H1 (cell line): ENCODE data around the gene HNF1A. TPM values are rescaled to one million over a fixed set of nuclear protein-coding genes. Genes with fewer than 3 reads are reported as not detected.

ENCODE experiments used
- CTCF ChIA-PET: fragments of 300-600 bp; sonication (Branson Sonifier 250); formaldehyde crosslinking; loops from one replicate; lab custom pipeline; 2021; ENCODE audit not compliant: partially characterized antibody; lab: Charles Lee
- POLR2A ChIA-PET: fragments of 300-600 bp; sonication (Branson Sonifier 250); formaldehyde crosslinking; loops from one replicate; lab custom pipeline; 2021; ENCODE audit warnings: inconsistent platforms; ENCODE audit not compliant: partially characterized antibody; lab: Charles Lee
- DNase-seq, 2 experiments: peaks; one replicate each; pipeline versions ENCODE4 v3.0.0 to v3.0.0-alpha.2; 2010 to 2022; ENCODE audit warnings: low spot score in 2 of 2, low read depth in 1 of 2, mixed read lengths in 1 of 2
- FAIRE-seq: peaks from 2 replicates; lab custom pipeline; 2011; peaks lifted over from hg19 to GRCh38; lab: Jason Lieb, UNC
- H2AFZ ChIP-seq: 2 replicates; pipeline ENCODE4 v1.8.1; 2012; ENCODE audit warnings: low read length, inconsistent platforms
- H2AK5ac ChIP-seq: 2 replicates; pipeline ENCODE4 v1.6.1; 2013; ENCODE audit warnings: low read depth, low read length
- H2BK120ac ChIP-seq: replicated peaks from 2 replicates; pipeline ENCODE3; 2013; ENCODE audit warnings: low read depth, low read length, inconsistent platforms
- H2BK12ac ChIP-seq: 2 replicates; pipeline ENCODE4 v1.6.1; 2013; ENCODE audit warnings: low read depth, low read length
- H2BK15ac ChIP-seq: 2 replicates; pipeline ENCODE4 v1.6.1; 2013; ENCODE audit warnings: low read length
- H2BK20ac ChIP-seq: 2 replicates; pipeline ENCODE4 v1.6.1; 2013; ENCODE audit warnings: low read length
- H2BK5ac ChIP-seq: 2 replicates; pipeline ENCODE4 v1.6.1; 2013; ENCODE audit warnings: low read depth, low read length
- H3K14ac ChIP-seq: 2 replicates; pipeline ENCODE4 v1.6.1; 2013; ENCODE audit warnings: inconsistent platforms; ENCODE audit not compliant: insufficient read length
- H3K18ac ChIP-seq: 2 replicates; pipeline ENCODE4 v1.6.1; 2013; ENCODE audit warnings: low read length; ENCODE audit errors: extremely low read depth
- H3K23ac ChIP-seq: 2 replicates; pipeline ENCODE4 v1.6.1; 2013; ENCODE audit warnings: inconsistent platforms; ENCODE audit not compliant: insufficient read length
- H3K23me2 ChIP-seq: 2 replicates; pipeline ENCODE4 v1.6.1; 2013; ENCODE audit warnings: low read depth, low read length
- H3K27ac ChIP-seq: 2 replicates; pipeline ENCODE4 v1.6.1; 2011; ENCODE audit warnings: low read depth, low read length, inconsistent platforms
- H3K27me3 ChIP-seq, 4 experiments: replicated peaks in 1 of 4; 1 replicate in 1 of 4; 2 replicates in 3 of 4; pipeline versions ENCODE4 v1.6.1 to v1.8.1; 2011 to 2013; ENCODE audit warnings: low read length in 3 of 4, mild to moderate bottlenecking in 3 of 4, inconsistent platforms in 2 of 4, mixed read lengths in 2 of 4, moderate library complexity in 1 of 4; ENCODE audit not compliant: control insufficient read depth in 3 of 4, insufficient read depth in 3 of 4; ENCODE audit errors: extremely low read depth in 1 of 4
- H3K36me3 ChIP-seq, 4 experiments: 2 replicates each; pipeline versions ENCODE4 v1.6.1 to v1.8.1; 2011 to 2013; ENCODE audit warnings: mild to moderate bottlenecking in 4 of 4, low read length in 3 of 4, moderate library complexity in 2 of 4, control low read depth in 1 of 4, inconsistent platforms in 1 of 4; ENCODE audit not compliant: insufficient read depth in 4 of 4, control insufficient read depth in 2 of 4
- H3K4ac ChIP-seq: replicated peaks from 2 replicates; pipeline ENCODE3; 2013; ENCODE audit warnings: low read length, low read depth, mixed read lengths, inconsistent platforms; ENCODE audit not compliant: insufficient read length
- H3K4me1 ChIP-seq, 4 experiments: replicated peaks in 1 of 4; 1 replicate in 1 of 4; 2 replicates in 3 of 4; pipeline versions ENCODE4 v1.6.1 to v1.8.1; 2011 to 2013; ENCODE audit warnings: low read length in 3 of 4, inconsistent platforms in 2 of 4, mixed read lengths in 1 of 4; ENCODE audit not compliant: insufficient read depth in 4 of 4, control insufficient read depth in 3 of 4
- H3K4me2 ChIP-seq, 2 experiments: 2 replicates each; pipeline versions ENCODE4 v1.6.1 to v1.8.1; 2011 to 2013; ENCODE audit warnings: low read depth in 2 of 2, low read length in 2 of 2, control low read depth in 1 of 2, inconsistent platforms in 1 of 2, mild to moderate bottlenecking in 1 of 2; ENCODE audit not compliant: insufficient read depth in 1 of 2
- H3K4me3 ChIP-seq, 4 experiments: fragments of 200-600, 300-600 bp in 1 of 4; sonication (generic), shearing (Covaris generic), sonication (Bioruptor Twin) in 1 of 4; 2 replicates each; pipeline versions ENCODE4 v1.5.1 to v1.8.1; 2011 to 2016; ENCODE audit warnings: low read length in 4 of 4, low read depth in 3 of 4, control low read depth in 2 of 4, inconsistent platforms in 2 of 4, mild to moderate bottlenecking in 2 of 4, mixed read lengths in 1 of 4, moderate library complexity in 1 of 4; ENCODE audit not compliant: insufficient read depth in 2 of 4; ENCODE audit errors: extremely low read depth in 1 of 4
- H3K56ac ChIP-seq: replicated peaks from 2 replicates; pipeline ENCODE3; 2013; ENCODE audit warnings: low read depth, mild to moderate bottlenecking, mixed read lengths, low read length, inconsistent platforms; ENCODE audit not compliant: insufficient read length
- H3K79me1 ChIP-seq: 2 replicates; pipeline ENCODE4 v1.6.1; 2013; ENCODE audit warnings: low read depth, low read length, control low read depth
- H3K79me2 ChIP-seq, 2 experiments: 2 replicates each; pipeline versions ENCODE4 v1.6.1 to v1.8.1; 2012 to 2013; ENCODE audit warnings: low read length in 2 of 2, mild to moderate bottlenecking in 2 of 2, inconsistent platforms in 1 of 2; ENCODE audit not compliant: insufficient read depth in 2 of 2, control insufficient read depth in 1 of 2
- H3K9ac ChIP-seq, 4 experiments: replicated peaks in 1 of 4; 1 replicate in 1 of 4; 2 replicates in 3 of 4; pipeline versions ENCODE4 v1.6.1 to v1.8.1; 2011 to 2013; ENCODE audit warnings: low read depth in 3 of 4, low read length in 3 of 4, control low read depth in 2 of 4, mild to moderate bottlenecking in 2 of 4, moderate library complexity in 2 of 4, inconsistent platforms in 1 of 4; ENCODE audit errors: extremely low read depth in 1 of 4
- H3K9me3 ChIP-seq, 2 experiments: 2 replicates each; pipeline versions ENCODE4 v1.6.1 to v1.8.1; 2012 to 2013; ENCODE audit warnings: mild to moderate bottlenecking in 2 of 2, moderate library complexity in 2 of 2, control low read depth in 1 of 2, inconsistent platforms in 1 of 2, low read depth in 1 of 2, low read length in 1 of 2, mixed read lengths in 1 of 2; ENCODE audit not compliant: insufficient read depth in 2 of 2
- H4K20me1 ChIP-seq, 2 experiments: replicated peaks in 1 of 2; 2 replicates each; pipeline versions ENCODE3 to v1.8.1; 2011 to 2013; ENCODE audit warnings: inconsistent platforms in 2 of 2, low read length in 2 of 2, mild to moderate bottlenecking in 1 of 2; ENCODE audit not compliant: insufficient read depth in 2 of 2, control insufficient read depth in 1 of 2
- H4K5ac ChIP-seq: 2 replicates; pipeline ENCODE4 v1.6.1; 2013; ENCODE audit warnings: low read length, low read depth, mixed read lengths, inconsistent platforms; ENCODE audit not compliant: insufficient read length
- H4K8ac ChIP-seq: 2 replicates; pipeline ENCODE4 v1.8.0; 2013; ENCODE audit warnings: mild to moderate bottlenecking, moderate library complexity, low read length, inconsistent platforms; ENCODE audit not compliant: insufficient read depth; ENCODE audit errors: extremely low read depth
- H4K91ac ChIP-seq: replicated peaks from 2 replicates; pipeline ENCODE3; 2013; ENCODE audit warnings: low read length, mixed read lengths, inconsistent platforms; ENCODE audit not compliant: insufficient read length
- CHD2 ChIP-seq: IDR thresholded peaks from 2 replicates; pipeline ENCODE4 v1.6.1; 2012; ENCODE audit warnings: low read length, improper control_type of control experiment
- CTBP2 ChIP-seq: IDR thresholded peaks from 2 replicates; pipeline ENCODE4 v1.7.0; 2011; ENCODE audit warnings: borderline replicate concordance, mild to moderate bottlenecking, moderate library complexity, mixed read lengths, low read length; ENCODE audit not compliant: insufficient read depth, insufficient read length
- PHF8 ChIP-seq: fragments of 200-600 bp; sonication (generic); conservative IDR thresholded peaks from 2 replicates; pipeline ENCODE4 v1.7.1; 2012; ENCODE audit warnings: low read depth, mild to moderate bottlenecking, inconsistent platforms, low read length, moderate library complexity
- POU5F1 ChIP-seq: IDR thresholded peaks from 2 replicates; pipeline ENCODE4 v1.6.1; 2011; ENCODE audit warnings: low read depth, mild to moderate bottlenecking, low read length, moderate library complexity
- SIRT6 ChIP-seq: IDR thresholded peaks from one replicate; pipeline ENCODE4 v1.7.1; 2012; ENCODE audit warnings: low read length, inconsistent platforms
- TBP ChIP-seq: IDR thresholded peaks from 2 replicates; pipeline ENCODE4 v1.6.1; 2011; ENCODE audit warnings: low read depth, low read length, improper control_type of control experiment
- WGBS, 2 experiments: shearing (Covaris generic) in 1 of 2; methylation state at CpG; one replicate each; pipeline versions ENCODE4 v1.1.6 to v1.1.7; 2013 to 2015; ENCODE audit warnings: low lambda C conversion rate in 2 of 2, mixed read lengths in 2 of 2, inconsistent platforms in 1 of 2, low coverage in 1 of 2, missing lambda C conversion rate in 1 of 2; ENCODE audit not compliant: insufficient replicate concordance in 2 of 2, insufficient coverage in 1 of 2, insufficient read length in 1 of 2; ENCODE audit errors: extremely low coverage in 1 of 2, missing lambda C conversion rate in 1 of 2; 5-methylcytosine and 5-hydroxymethylcytosine counted together
- polyA plus RNA-seq, 7 experiments: library from polyadenylated mRNA; depleted of rRNA in 3 of 7; stranded (reverse) in 5 of 7; unstranded in 2 of 7; fragments of >200 nt in 5 of 7; fragments of 200-250 nt in 2 of 7; gene quantifications; 1 replicate in 5 of 7; 2 replicates in 1 of 7; 4 replicates in 1 of 7; pipeline versions ENCODE4 v1.2.1 to v1.2.3, GENCODE V29; 2011 to 2013; ENCODE audit warnings: missing spikeins in 2 of 7, mixed read lengths in 2 of 7
- total RNA-seq: library from RNA; stranded (reverse); fragmentation: NEBNext Ultra II Directional; extraction: Animal tissue kit (Norgen Biotek cat#: 25700); gene quantifications from 2 replicates; pipeline ENCODE4 v1.2.1, GENCODE V29; 2021
- TF ChIP-seq, protein P1 (sequence below): IDR thresholded peaks from 2 replicates; pipeline ENCODE4 v1.6.1; 2012; ENCODE audit warnings: low read length, inconsistent platforms

Gene HNF1A
- total and polyA plus RNA-seq, 2 of the 8 experiments (the other 6 are each of a cell fraction or from before 2014, with no cell fraction given) = not detected

GRCh38 chr12:121010860-121011259 lies 32.5 kb downstream of the HNF1A start:
- peaks cover 2% of the 10 kb centered on the region; the same call in 1 of the 2 replicates for H3K23me2 ChIP-seq
- no peak overlapping the region for H3K56ac ChIP-seq
- no peak overlapping the region for H3K4me2 ChIP-seq
- FAIRE-seq (no peak), DNase-seq (no peak)
- no peak overlapping the region for H2BK15ac ChIP-seq
- H3K23ac ChIP-seq = no peak overlapping the region
- no peak overlapping the region for H4K91ac ChIP-seq
- no peak overlapping the region for H2AK5ac ChIP-seq
- no peaks in the 10 kb centered on the region for H3K27me3 ChIP-seq
- no peak overlapping the region for H3K14ac ChIP-seq
- ChIA-PET POLR2A (interaction anchor here (0.5 to 1.4 kb wide), 2 partner anchors 11 to 304 kb away, joined by 3 to 5 read pairs; no protein-coding TSS in a partner anchor), CTCF (interaction anchor here (0.6 to 2.7 kb wide), 11 partner anchors 9 to 428 kb away, joined by 3 to 14 read pairs (median 3); no protein-coding TSS in a partner anchor)
- no peak overlapping the region for H4K8ac ChIP-seq
- H2BK5ac ChIP-seq = no peak overlapping the region
- peaks cover 13 to 28% (median 19%) of the 10 kb centered on the region in 4 experiments for H3K36me3 ChIP-seq
- H2BK20ac ChIP-seq = no peak overlapping the region
- H2BK12ac ChIP-seq = no peak overlapping the region
- no peak overlapping the region for H3K9ac ChIP-seq
- H3K4me3 ChIP-seq = no peak overlapping the region
- no peak overlapping the region for H3K4ac ChIP-seq
- peaks cover 0 to 4% (median 3%) of the 10 kb centered on the region in 4 experiments; a peak in 5 of 7 replicates for H3K4me1 ChIP-seq
- H2BK120ac ChIP-seq = no peak overlapping the region
- H4K5ac ChIP-seq = no peak overlapping the region
- H4K20me1 ChIP-seq = peaks cover 2% of the 10 kb centered on the region in 2 experiments
- H3K79me1 ChIP-seq = no peaks in the 10 kb centered on the region; the same call in none of the 2 replicates
- H2AFZ ChIP-seq = no peak overlapping the region
- H3K27ac ChIP-seq = no peak overlapping the region
- no peak overlapping the region for H3K18ac ChIP-seq
- no peaks in the 10 kb centered on the region for H3K9me3 ChIP-seq
- WGBS, 2 experiments = 85% methylated on average over 8 of the region's 8 CpGs; no CpG with 5 or more reads in 1 of the 2 experiments
- peaks cover 0 to 13% of the 10 kb centered on the region in 2 experiments; a peak in 3 of 4 replicates for H3K79me2 ChIP-seq
- no peak for TF ChIP-seq POU5F1
- no peak for TF ChIP-seq SIRT6
- no peak for TF ChIP-seq PHF8
- no peak for TF ChIP-seq CHD2
- no peak for TF ChIP-seq TBP
- no peak for TF ChIP-seq CTBP2
- TF ChIP-seq, protein P1, sequence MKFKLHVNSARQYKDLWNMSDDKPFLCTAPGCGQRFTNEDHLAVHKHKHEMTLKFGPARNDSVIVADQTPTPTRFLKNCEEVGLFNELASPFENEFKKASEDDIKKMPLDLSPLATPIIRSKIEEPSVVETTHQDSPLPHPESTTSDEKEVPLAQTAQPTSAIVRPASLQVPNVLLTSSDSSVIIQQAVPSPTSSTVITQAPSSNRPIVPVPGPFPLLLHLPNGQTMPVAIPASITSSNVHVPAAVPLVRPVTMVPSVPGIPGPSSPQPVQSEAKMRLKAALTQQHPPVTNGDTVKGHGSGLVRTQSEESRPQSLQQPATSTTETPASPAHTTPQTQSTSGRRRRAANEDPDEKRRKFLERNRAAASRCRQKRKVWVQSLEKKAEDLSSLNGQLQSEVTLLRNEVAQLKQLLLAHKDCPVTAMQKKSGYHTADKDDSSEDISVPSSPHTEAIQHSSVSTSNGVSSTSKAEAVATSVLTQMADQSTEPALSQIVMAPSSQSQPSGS = no peak
